Measurements from ENCODE around the gene PGRMC2. TPM values are rescaled to one million over a fixed set of nuclear protein-coding genes. Genes with fewer than 3 reads are reported as not detected.

Gene PGRMC2
- total and polyA plus RNA-seq, 2 of the 4 experiments (the other 2 are of a cell fraction) = 13.4 to 40.7 TPM

GRCh38 chr4:128275346-128275745 is 12.3 kb downstream of the PGRMC2 start:
- H4K5ac ChIP-seq (ENCODE audit: low read depth, low read length) = no peak overlapping the region
- H4K91ac ChIP-seq (ENCODE audit: insufficient read depth, low read depth, low read length) = no peak overlapping the region
- no peak overlapping the region for H3K4me2 ChIP-seq (ENCODE audit: low read depth, low read length)
- H2BK120ac ChIP-seq (ENCODE audit: low read depth, low read length) = no peak overlapping the region; the same call in 1 of the 2 replicates
- H3K4ac ChIP-seq (ENCODE audit: low read depth, low read length) = peak overlapping the region; percentile 66; the same call in 1 of the 2 replicates
- intact Hi-C loops (cut with micrococcal nuclease) (no loop called here), in situ Hi-C loops (cut with MboI; ENCODE audit: low sequenced_read_pairs) (no loop called here), dilution Hi-C loops (cut with HindIII; ENCODE audit: low sequenced_read_pairs, unreplicated experiment) (no loop called here)
- peaks cover 26% of the 10 kb centered on the region for H4K20me1 ChIP-seq (ENCODE audit: insufficient read depth, low read length)
- H2BK5ac ChIP-seq (ENCODE audit: low read depth, low read length, poor library complexity, severe bottlenecking) = peak overlapping the region; percentile 82
- H3K79me1 ChIP-seq (ENCODE audit: low read depth in 1 of 2, low read length in 2 of 2) = peaks cover 16 to 54% of the 10 kb centered on the region in 2 experiments
- 0 out of 4 replicates have a peak overlapping the region, but pooled peaks of 1 of the 2 experiments have one; percentile 66 for H4K8ac ChIP-seq (ENCODE audit: low read depth in 2 of 2, low read length in 2 of 2)
- H3K23ac ChIP-seq (ENCODE audit: low read depth, low read length) = no peak overlapping the region
- peaks cover 41% of the 10 kb centered on the region for H3K36me3 ChIP-seq (ENCODE audit: control insufficient read depth, insufficient read depth, low read length)
- H3K18ac ChIP-seq (ENCODE audit: low read depth, low read length) = no peak overlapping the region
- H3K4me1 ChIP-seq (ENCODE audit: control insufficient read depth, insufficient read depth, low read length) = peaks cover 8% of the 10 kb centered on the region
- no peaks in the 10 kb centered on the region for H3K9me3 ChIP-seq (ENCODE audit: control insufficient read depth, insufficient read depth, low read length)
- CTCF ChIA-PET = no interaction called here
- H3K56ac ChIP-seq (ENCODE audit: extremely low read depth, insufficient read depth, low read length) = no peak overlapping the region
- BruUV-seq (replicated peaks) = no TSS peak
- H3K27ac ChIP-seq (ENCODE audit: insufficient read depth, low read length) = peak overlapping the region; percentile 64
- H3K14ac ChIP-seq (replicated peaks; ENCODE audit: low read depth, low read length) = peak overlapping the region; percentile 77; the same call in 1 of the 2 replicates
- TF ChIP-seq RFX5 (IDR thresholded peaks at IDR 0.05; ENCODE audit: low read depth, low read length) = no peak
- H2AK5ac ChIP-seq (ENCODE audit: low read depth, low read length) = no peak overlapping the region
- H3K4me3 ChIP-seq (ENCODE audit: insufficient read depth, low read depth, low read length) = no peak overlapping the region
- DNase-seq = peak; percentile 67
- H3K27me3 ChIP-seq (ENCODE audit: control insufficient read depth, insufficient read depth, low read length) = no peaks in the 10 kb centered on the region
- H2BK20ac ChIP-seq (ENCODE audit: low read depth, low read length) = no peak overlapping the region
- peak; percentile 31; the same call in 1 of the 2 replicates for ATAC-seq (ENCODE audit: low read depth)
- no peak overlapping the region for H2BK15ac ChIP-seq (ENCODE audit: low read depth, low read length)
- no peak overlapping the region for H2AK9ac ChIP-seq (replicated peaks; ENCODE audit: low read depth, low read length, poor library complexity)
- peaks cover 3% of the 10 kb centered on the region; the same call in 1 of the 2 replicates for H3K9me1 ChIP-seq (ENCODE audit: insufficient read depth, low read length)
- no peak overlapping the region for H3K9ac ChIP-seq (ENCODE audit: low read depth, low read length)
- H2AFZ ChIP-seq (replicated peaks; ENCODE audit: low read length, poor library complexity) = no peak overlapping the region
- POLR2A ChIA-PET (ENCODE audit: unreplicated experiment) = interaction anchor here (0.5 kb wide), 1 partner anchor 170 kb away, joined by 4 read pairs; no protein-coding TSS in a partner anchor

Measured in IMR-90 (cell line).